NCI-H1105 treated with DMSO at 0.1 percent for 48 hours (cell line): Measurements from ENCODE around the gene KCNMA1.
"Not testable (repeated sequence)": the region's sequence is repeated elsewhere in the genome, so short reads cannot be mapped to it uniquely, and the experiment has no call there.

ENCODE experiments used
- DNase-seq: peaks from one replicate; lab custom pipeline; 2025; lab: John Stamatoyannopoulos, UW

The KCNMA1 gene

DNA sequence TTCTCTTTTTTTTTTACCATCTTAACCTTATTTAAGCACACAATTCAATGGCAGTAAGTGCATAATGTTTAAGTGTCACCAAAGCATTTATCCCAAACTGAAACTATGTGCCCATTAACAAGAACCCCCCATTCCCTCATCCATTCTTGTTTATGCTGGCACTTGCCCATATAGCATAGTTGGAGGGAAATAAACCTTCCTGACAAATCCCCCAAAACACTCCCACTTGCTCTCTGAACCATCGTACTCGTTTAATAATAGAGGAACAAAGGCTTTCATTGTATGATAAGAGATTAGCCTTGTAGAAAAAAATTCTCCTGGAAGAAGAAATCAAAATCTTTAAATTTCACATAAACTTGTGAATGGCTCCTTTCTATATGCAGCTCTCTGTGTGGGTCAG is 26.4 kb upstream of the KCNMA1 start:
- DNase-seq = no peak

DNA sequence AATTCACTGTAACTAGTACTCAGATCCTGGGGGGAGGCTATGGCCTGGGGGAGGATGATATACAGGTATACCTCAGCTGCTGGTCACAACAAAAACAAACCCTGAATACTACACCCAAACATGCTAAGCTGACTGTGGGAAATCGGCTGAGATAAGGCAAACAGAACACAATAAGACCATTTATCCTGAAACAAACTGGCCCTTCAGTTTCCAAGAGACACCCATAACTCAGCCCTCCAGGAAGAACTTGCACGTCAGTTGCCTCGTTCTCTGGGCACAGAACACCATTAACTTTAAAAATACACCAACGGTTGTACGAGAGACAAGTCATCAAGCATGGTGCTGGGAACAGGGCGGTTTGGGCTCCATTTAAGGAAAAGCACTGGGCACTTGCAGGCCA is 24.1 kb upstream of the KCNMA1 start:
- DNase-seq = no peak

DNA sequence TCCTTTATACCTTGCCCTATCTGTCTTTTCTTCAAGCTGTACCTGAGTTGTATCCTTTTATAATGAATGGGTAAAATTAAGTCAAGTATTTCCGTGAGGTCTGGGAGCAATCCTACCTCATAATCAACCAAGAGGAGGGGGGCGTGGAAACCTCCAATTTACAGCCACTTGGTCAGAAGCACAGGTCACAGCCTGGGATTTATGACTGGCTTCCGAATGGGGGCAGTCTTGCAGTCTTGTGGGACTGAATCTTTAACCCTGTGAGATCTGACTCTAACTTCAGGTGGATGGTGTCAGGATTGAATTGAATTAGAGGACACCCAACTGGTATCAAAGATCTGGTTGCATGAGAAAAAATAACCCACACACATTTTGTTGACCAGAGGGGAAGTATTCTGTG is 23.5 kb upstream of the KCNMA1 start:
- no peak for DNase-seq

DNA sequence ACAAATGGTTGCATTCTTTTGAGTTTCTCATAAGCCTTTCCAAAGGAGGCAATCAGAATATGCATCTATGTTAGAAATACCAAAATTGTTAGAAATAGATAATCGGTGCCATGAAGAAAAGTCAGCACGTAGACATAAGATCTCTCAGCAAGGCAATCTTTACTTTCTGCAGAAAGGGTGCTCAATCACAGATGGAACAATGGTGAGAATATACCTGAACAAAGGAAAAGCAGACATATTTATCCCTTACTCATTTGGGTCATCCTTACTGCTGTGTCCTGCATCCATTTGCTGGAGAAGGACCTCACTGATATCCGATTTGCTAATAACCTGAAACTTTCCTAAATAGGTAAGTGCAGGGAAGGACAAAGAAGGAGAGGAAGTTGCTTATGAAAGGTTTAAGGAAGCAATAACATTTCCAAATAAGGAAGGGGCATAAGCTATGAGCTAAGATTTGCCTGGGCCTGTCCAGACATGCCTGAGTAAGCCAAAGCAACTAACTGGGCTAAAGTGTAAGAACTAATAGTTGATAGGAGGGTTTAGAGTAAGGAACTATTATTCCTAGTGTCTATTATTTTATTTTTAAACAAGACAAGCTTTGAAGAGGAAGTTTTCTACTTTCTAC is 21.6 kb upstream of the KCNMA1 start:
- not testable (repeated sequence) for DNase-seq

DNA sequence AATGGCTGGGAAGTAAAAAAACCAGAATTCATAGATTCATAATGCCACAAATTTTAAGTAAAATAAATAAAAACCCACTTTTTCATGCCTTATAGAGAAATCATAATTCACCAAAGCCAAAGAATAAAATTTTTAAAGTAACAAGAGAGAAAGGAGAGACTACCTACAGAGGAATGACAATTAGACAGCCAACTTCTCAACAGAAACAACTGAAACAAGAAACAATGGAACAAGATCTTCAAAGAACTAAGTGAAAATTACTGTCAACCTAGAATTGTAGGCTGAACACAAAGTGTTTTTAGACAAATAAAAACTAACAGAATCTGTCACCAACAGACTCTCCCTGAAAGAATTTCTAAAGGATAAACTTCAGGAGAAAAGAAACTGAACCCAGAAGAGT is 15.6 kb upstream of the KCNMA1 start:
- no peak for DNase-seq

DNA sequence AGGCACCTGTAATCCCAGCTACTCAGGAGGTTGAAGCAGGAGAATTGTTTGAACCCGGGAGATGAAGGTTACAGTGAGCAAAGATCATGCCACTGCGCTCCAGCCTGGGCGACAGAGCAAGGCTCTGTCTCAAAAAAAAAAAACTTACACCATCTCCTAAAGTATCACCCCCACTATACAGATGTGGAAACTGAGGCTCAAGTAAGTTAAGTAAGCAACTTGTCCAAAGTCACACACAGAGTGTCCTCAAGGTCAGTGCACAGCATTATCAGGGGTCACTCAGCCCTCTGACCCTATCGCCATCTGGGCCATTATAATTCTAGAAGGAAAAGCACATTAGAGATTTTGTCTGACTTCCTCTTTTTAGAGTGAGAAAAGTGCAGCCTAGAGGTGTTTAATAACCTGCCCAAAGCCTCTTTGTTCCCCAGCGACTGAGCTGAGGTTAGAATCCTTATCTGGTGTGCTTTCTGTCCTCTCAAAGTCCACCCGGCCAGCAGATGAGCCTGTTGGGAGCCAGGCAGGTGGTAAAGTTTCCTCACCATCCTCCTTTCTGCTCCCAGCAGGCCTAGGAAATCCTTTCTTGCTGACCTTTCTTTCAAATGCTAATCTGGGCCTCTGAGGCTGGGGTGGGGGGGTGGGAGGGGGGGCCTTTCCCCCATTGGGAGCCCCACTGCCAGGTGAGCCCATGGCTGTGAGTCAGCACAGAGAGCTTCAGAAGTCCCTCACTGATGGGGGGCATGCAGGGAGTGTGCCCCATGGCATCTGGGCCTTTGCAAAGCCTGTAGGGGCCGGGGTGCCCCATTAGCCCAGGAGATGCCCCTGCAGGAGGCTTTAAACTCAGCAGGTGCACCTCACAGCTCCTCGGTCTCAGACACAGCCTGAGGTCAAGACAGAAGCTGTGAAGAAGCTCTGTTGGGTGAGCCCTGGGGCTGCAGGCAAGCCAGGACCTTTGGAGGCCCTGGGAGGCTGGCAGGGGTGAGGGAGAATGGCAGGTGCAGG is 12.0 kb upstream of the KCNMA1 start:
- DNase-seq = no peak

DNA sequence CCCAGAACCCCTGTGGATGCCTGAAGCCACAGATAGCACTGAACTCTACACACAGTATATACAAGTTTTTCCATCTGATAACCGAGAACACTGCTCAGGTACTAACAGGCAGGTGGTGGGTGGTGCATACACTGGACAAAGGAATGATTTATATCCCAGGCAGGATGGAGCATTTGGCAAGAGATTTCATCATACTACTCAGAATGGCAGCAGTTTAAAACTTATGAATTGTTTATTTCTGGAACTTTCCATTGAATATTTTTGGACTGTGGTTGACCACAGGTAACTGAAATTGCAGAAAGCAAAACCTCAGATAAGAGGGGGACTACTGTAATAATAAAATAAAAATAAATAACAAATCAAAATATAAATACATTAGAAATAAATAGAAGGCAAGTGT is 10.9 kb upstream of the KCNMA1 start:
- DNase-seq = no peak

DNA sequence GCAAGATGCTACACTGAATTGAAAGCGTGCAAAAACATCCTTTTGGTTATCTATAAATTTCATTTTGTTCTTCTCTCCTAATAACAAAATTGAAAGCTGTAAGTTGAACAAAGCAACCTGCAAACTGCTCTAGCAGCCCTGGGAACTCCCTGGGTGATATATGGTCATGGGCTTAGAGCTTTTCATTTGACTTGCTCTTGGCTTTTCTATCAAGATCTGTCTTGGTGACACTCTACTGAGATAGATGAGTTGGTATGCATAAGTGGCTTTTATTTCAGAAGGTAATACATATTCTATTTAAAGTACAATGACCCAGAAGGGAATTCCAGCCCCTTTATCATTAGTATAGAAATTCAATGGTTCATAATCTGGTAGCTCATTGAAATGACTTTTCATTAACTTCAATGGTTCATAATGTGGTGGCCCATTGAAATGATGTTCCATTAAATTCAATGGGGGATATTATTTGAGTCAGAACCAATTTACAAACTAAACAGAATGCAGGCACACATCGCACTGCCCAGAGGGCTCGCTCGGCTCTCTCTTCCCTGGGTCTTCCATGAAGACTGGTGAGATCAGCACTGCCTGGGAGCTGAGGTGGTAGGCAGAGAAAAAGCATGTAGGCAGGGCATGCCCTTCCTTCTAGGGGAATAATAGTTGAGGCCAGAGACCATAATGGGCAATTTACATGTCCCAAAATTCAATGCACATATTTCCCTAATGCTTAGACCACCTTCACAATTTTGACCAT is 10.1 kb upstream of the KCNMA1 start:
- DNase-seq = no peak

DNA sequence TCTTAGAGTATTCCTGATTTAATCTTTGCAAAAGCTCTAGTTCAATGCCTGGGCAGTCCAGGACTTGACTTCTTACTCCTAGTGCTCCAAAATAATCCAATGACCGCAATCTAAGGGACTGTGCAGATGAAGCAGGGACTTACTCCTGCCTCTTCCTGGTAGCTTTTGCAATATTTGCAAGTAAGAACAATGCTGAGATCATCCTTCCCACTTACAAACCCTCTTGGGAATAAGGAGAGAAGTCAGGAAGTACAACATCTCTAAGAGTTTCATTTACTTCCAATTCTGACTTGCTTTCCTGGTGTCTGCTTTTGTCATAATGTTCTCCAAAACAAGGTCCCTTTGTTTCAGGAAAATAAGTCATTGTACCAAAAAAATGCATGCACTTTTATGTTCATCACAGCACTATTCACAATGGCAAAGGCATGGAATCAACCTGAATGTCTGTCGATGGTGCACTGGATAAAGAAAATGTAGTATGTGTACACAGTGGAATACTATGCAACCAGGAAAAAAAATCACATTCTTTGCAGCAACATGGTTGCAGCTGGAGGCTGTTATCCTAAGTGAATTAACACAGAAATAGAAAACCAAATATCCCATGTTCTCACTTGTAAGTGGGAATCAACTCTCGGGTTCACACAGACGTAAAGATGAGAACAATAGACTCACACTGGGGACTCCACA is 7.1 kb upstream of the KCNMA1 start:
- DNase-seq = no peak

DNA sequence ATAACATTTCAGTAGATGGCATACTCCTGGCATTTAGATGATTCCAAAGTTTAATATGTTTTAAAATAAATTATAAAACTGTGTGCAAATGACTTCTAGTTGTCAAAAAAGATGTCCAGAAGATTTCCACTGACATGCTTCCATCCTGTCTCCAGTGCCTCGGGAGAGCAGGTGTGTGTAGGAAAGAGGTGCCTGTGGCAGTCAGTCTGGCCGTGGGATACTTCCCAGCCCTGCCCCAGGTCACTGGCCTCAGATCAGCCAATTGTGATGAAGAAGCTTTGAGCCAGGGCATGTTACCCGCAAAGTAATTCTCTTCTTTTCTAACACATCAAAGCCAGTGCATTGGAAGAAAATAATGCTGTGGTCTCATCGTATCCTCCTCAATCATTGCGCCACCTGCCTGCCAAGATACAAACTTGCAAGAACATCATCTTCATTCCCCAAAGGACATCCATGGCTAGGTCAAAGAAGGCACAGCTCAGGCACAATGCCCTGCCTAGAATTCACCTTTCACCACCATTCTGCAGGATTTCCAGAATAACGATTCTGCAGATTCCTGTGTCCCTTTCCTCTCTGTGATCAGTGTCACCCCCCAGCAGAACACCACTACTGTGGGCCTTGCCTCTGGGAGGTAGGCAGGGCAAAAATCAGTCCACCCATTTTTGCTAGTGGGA is 6.3 kb upstream of the KCNMA1 start:
- DNase-seq = peak; percentile 18

DNA sequence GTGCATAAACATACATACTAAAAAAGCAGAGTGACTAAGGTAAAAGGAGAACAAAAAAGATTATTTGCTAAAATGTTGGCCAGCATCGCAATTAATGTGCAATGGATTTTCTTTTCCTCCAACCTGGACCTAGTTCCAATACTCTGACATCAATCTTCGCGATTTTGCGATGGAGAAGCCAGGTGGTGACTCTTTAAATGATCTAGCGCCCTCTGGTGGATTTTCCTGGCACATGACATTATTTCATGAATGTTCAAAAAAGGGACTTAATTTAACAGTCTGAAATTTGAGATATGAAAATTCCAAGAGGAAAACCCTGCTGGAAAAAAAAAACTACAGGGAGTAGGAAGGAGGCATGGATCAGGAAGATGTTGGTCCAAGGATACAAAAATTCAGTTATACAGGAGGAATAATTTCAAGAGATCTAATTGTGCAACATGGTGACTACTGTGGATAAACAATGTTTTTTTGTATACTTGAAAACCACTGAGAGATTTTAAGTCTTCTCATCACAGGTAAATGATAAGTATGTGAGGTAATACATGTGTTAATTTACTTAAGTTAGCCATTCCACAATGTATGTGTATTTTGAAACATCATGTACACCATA is 4.3 kb upstream of the KCNMA1 start:
- peak; percentile 57 for DNase-seq

DNA sequence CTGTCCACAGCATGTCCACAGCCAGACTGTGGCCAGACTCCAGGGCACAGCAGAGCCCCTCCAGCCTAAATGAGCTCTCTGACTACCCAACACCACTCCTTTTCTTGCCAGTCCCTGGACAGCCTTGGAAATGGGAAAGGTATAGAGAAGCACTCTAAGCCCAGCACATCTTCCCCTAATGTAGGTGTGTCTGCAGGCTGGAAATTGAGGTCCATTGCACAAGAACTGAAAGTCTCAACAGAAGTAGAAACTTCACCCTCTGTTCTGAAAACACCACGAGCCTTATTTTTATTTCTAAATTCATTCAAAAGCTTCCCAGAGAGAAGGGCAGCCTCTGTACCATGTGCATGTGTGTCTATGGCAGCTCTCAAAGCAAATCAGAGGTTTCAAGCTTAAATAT is 3.7 kb upstream of the KCNMA1 start:
- DNase-seq = no peak

DNA sequence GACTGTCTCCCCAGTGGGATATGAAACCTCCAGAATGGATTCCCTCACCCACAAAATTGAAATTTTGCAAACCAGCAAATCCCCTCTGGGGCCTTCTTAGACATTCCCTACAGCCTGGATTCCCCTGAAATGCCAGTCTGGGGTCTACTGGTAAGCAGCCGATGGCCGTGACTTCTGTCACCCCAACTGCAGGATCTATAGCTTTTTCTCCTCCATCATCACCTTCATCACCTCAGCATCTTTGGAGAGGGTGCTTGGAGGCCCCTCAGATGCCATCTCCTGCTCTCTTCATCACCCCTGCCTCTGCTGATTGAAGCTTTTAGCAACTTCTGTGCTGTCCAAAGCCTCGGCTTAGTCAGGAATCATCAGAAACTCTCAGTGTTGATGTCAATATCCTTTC is 2.6 kb upstream of the KCNMA1 start:
- DNase-seq = no peak

DNA sequence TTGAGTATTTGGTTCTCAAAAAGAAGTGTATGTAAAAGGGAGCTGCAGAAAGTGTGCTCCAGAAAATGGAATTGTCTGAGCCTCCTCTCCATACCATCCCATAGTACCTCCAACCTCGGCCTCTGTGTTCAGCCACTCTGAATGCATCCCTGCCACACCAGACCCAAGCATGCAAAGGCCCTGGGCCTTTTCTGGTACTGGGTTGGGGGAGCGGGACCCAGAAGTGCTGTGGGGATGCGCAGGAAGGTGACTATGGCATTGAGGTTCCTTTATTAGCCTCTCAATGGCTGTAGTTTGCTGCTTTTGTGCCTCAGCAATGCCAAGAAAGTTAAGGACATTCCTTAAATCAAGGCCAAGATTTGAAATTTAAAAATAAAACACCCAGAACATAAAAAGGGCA is 2.1 kb upstream of the KCNMA1 start:
- no peak for DNase-seq

DNA sequence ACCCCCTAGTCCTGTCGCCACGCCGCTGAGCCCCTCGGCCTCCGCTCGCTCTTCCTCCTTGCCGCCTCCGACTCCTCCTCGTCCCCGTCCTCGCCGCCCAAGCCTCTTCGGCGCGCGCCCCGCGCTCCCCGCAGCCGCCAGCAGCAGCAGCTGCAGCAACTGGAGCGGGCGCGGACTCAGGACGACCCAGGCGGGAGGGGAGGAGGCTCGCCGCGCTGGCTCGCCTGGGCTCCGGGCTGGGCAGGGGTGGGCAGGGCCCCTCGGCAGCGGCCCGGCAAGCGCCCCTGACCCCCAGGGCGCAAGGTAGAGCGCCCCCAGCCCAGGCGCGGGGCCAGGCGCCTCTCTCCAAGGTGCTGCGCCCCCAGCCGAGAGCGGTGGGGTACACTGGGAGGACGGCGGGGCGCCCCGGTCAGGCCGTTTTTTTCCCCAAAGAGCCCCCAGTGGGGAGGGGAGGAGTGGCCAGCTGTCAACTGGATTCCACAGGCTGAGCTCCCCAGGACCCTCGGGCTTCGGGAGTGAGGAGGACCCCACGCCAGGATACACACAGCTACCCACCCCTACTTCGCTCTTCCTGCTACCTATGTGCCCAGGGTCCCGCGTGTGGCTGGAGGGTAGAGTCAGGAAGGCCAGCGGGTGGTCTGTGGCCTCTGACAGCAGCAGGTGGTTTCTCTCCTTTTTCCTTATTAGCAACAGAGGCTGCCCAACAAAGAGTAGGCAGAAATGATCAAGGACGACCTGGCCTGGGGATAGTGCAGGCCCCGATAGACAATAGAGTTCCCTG is 903 bp upstream of the KCNMA1 start:
- peak; percentile 38 for DNase-seq

DNA sequence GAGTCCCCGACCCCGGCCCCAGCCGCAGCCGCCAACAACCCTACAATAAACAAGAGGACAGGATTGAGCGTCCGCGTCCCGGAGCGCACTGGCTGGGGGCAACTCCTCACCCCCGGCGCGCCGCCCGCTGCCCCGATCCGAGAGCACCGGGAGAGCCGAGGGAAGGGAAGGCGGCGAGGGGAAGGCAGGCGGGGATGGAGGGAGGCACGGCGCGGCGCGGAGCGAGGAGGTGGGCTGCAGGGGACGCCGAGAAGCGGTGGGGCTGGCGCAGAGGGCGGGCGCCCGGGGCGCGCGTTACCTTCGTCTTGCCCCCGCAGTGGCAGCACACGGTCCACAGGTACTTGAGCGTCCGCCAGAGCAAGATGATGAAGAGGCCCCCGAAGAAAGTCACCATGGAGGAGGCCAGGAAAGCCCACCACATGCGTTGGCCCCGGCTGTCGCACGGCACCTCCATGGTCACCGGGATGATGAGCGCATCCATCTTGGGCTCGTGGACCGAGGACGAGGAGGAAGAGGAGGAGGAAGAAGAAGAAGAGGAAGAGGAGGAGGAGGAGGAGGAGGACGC is 559 bp downstream of the KCNMA1 start:
- peak; percentile 13 for DNase-seq

DNA sequence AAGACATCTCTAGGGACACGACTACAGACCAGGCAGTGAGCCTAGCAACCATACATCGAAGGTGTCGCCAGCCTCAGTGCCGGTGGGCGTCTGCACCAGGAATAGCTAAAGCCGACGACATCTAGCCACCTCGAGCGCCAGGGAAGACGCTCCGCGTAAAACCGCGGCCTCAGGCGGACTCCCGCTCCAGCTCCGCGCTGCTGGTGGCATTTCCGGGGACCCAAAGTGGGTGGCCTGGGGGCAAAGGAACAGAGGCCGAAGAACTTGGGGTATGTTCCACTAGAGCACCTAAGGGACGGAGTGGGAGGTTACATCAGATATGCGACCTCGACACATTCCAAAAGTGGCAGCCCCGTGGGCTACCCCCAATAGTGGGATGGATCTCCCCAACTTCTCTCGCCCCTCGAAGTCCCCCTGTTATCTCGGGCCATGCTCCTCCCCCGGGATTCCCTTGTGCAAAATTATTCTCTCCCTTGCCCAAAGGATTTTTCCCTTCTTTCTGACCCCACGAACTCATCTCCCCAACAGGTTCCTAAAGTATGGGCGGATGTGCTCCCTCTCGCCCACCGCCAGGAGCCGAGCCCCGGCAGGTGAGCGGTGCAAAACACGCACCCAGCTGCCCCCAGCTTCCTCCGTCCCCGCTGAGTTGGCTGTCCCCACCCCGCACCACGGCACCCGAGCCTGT is 1.2 kb downstream of the KCNMA1 start:
- DNase-seq = peak; percentile 7

DNA sequence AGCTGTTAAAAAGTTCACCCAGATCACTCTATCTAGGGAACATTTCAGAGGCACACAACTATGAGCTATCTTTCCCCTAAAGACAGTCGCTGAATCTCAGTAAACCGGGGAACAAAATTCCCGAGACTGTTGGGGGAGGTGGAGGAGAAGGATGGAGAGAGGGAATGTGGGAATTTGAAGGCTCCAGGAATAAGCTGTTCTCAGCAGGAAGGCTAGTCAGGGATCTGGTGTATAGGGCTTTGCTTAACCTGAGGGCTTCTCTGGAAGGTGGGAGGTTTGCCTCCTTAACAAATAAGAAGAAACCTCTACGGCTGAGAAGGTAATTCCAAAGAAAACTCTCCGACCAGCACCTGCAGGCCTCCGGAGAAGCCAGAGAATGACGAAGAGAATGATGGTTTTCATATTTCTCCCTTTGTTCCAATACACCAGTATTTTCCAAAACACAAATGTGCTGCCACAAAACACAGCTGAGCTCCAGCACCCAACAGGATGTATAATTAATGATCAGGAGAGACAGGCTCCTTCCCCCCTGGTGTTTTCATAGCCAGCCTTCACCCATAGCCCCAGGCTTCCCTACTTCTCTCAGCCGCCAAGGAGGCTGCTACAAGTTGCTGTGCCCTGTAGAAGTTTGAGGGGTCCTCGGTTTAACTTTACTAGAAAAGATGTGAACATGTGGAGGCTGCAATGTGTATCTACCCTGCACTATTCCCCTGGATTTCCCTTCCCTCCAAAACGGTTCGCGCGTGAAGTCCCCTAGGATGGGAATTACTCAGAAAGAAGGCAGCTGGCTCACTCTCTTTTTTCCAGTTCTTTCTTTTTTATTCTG is 2.0 kb downstream of the KCNMA1 start:
- no peak for DNase-seq
